ENCODE results near the gene CDH6.
A peak's percentile ranks its signal among the peaks of the same experiment; 100 is the strongest.

CDH6 gene

DNA sequence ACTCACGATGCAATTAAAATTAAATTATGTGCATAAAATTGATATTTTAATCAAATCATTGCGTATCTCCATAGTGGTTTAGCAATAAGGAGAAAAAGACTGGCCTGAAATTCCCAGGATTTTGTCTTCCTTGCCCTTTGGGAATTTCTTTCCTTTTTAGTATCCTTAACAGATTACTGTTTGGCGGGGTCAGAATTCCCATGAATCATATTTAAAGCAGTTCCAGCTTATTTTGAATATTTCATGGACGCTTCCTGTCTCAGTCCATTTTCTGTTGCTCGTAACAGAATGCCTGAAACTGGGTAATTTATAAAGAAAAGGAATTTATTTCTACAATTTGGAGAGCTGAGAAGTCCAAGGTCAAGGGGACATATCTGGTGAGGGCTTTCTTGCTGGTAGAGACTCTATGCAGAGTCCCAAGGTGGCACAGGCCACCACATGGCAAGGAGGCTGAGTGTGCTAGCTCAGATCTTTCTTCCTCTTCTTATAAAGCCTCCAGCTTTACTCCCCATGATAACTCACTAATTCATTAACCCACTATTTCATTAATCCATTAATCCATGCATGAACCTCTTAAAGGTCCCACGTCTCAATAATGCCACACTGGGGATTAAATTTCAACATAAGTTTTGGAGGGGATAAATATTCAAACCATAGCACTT is 37.8 kb downstream of the CDH6 start:
- TF ChIP-seq, protein P1, sequence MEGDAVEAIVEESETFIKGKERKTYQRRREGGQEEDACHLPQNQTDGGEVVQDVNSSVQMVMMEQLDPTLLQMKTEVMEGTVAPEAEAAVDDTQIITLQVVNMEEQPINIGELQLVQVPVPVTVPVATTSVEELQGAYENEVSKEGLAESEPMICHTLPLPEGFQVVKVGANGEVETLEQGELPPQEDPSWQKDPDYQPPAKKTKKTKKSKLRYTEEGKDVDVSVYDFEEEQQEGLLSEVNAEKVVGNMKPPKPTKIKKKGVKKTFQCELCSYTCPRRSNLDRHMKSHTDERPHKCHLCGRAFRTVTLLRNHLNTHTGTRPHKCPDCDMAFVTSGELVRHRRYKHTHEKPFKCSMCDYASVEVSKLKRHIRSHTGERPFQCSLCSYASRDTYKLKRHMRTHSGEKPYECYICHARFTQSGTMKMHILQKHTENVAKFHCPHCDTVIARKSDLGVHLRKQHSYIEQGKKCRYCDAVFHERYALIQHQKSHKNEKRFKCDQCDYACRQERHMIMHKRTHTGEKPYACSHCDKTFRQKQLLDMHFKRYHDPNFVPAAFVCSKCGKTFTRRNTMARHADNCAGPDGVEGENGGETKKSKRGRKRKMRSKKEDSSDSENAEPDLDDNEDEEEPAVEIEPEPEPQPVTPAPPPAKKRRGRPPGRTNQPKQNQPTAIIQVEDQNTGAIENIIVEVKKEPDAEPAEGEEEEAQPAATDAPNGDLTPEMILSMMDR (IDR thresholded peaks at IDR 0.05): no peak

DNA sequence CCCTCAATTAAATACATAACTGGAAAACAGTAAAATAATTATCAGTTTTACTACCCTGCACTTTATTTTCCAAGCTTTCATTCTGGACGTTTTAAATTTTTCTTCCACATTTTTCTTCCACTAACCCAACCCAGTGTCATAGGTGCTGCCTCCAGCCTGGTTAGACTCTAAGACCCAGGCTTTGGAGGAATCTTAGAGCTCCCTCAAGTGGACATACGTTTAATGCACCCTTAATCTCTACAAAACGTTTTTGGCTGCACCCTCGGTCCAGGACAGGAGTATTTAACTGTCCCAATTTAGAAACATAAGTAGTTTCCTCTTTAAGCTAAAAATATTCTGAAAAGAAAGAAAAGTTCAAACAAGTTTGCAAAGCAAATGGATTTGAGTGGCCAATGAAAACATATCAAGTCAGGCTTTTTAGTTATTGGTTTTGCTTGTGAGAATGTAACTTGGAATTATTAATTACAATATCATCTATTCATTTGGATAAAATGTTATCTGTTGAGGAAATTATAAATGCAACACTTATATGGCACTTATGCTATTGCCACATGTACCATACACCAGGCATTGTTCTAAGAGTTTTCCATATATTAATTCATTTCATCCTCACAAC is 38.9 kb downstream of the CDH6 start:
- TF ChIP-seq, protein P1 (IDR thresholded peaks at IDR 0.05): peak; percentile 83

DNA sequence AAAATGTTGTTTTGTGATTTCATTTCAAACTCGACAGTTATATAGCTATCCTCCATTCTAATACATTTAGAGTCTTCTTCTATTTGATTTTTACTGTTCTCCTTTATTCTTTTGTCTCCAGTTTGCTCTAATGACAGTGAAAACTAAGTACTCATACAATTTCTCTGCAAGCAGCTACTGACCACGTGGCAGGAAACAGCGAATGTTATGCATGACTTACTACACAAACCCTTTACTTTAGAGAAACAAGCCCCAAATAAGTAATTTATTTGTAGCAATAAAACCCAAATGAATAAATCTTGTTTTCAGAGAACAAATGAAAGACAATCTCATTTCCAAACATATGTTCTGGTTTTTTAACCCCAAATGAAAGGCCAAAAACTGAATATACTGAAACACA is 41.9 kb downstream of the CDH6 start:
- TF ChIP-seq, protein P1 (IDR thresholded peaks at IDR 0.05): no peak

DNA sequence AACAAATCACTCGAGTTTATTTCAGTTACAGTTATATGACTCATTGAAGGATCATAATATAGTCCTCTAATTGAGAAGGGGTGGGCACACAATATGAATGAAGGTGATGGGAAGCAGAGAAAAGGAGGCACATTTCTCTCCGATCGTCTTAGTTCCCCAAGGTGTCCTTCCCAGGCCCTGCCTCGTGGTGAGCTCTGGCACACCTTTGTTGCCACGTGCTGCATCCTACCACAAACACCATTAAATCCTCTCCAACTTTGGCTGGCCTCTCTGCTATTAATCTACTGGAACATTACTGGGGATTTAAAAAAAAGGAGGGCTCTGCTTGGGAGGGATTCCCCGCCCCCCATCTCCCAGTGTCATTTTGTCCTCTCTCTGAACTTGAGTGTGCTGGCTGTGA is 42.9 kb downstream of the CDH6 start:
- TF ChIP-seq, protein P1 (IDR thresholded peaks at IDR 0.05): no peak

DNA sequence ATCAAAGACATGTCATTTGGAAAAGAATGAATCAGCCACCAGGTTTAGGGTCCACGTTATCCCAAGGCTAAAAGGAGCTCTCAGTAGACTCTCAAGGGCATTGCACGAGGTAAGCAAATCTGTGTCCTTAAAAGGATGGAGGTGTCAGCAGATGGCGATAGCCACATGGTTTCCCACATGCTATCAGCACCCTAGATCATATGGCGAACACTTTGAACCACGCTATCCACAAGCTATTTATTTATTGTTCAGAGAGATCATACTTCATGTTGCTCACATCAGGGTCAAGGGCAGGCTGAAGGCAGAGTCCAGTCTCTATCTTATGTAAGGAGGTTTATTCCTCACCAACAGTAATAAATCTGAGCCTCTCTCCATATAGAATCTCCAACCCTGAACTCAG is 43.7 kb downstream of the CDH6 start:
- TF ChIP-seq, protein P1 (IDR thresholded peaks at IDR 0.05): peak; percentile 32; the same call in 1 of the 2 replicates

DNA sequence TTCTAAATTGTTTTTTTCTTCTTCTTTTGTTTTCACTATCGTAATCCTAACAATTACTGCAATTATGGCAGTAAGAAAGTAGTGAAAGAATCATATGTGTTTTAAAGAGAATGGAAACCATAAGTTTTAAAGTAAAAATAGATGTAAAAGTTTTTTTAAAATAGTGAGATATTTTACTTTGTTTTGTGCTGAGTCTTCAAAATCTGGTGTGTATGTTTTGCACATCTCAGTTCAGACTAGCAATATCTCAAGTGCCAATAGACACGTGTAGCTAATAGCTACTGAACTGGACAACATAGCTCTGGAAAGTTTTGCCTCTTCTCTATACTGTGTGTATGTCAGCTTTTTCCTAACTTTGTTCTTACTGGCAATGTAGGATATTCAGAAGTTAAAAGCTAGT is 45.0 kb downstream of the CDH6 start:
- TF ChIP-seq, protein P1 (IDR thresholded peaks at IDR 0.05): no peak

DNA sequence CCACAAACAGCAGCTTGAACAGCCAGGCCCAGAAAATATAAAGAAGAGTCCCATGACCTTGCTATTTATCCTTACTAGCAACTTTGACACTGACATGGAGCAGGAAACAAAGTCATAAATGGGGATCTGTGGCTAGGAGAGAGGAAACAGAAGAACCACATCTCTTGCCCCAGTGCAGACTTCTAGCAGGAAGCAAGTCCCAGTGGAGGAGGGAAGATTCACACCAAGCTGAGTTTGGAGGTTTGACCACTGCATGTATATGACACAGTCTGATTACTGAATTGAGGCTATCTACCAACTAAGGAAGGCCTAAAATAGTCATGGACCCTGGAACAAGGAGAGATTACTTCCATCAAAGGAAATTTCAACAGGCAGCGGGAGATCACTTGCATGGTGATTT is 51.4 kb downstream of the CDH6 start:
- TF ChIP-seq, protein P1 (IDR thresholded peaks at IDR 0.05): no peak
